Activated naive CD8-positive, alpha-beta T cell treated with anti-CD3 and anti-CD28 coated beads, Interleukin-2, amount 50 U/mL, for 24 hours (primary cell): ENCODE measurements around the gene PAM16.
"Not testable (repeated sequence)": the region's sequence is repeated elsewhere in the genome, so short reads cannot be mapped to it uniquely, and the experiment has no call there.

Experiments
- ATAC-seq: fragments of 150-1000 bp; cut with Tn5 transposase; one replicate; pipeline ENCODE4 v1.10.0; 2021
- DNase-seq: peaks from one replicate; pipeline ENCODE4 v3.0.0; 2021
- H3K27ac Mint-ChIP-seq: one replicate; pipeline ENCODE4 v1.8.0; 2021; ENCODE audit warnings: mild to moderate bottlenecking, mixed read lengths
- H3K27me3 Mint-ChIP-seq: one replicate; pipeline ENCODE4 v1.8.0; 2021; ENCODE audit warnings: mixed read lengths
- H3K36me3 Mint-ChIP-seq: one replicate; pipeline ENCODE4 v1.8.0; 2021; ENCODE audit warnings: low read depth, mixed read lengths
- H3K4me1 Mint-ChIP-seq: one replicate; pipeline ENCODE4 v1.8.0; 2021; ENCODE audit warnings: mixed read lengths
- H3K4me3 Mint-ChIP-seq: one replicate; pipeline ENCODE4 v1.8.0; 2021; ENCODE audit warnings: mild to moderate bottlenecking, moderate library complexity, mixed read lengths
- H3K9me3 Mint-ChIP-seq: one replicate; pipeline ENCODE4 v1.8.0; 2021; ENCODE audit warnings: mixed read lengths

The PAM16 gene

DNA sequence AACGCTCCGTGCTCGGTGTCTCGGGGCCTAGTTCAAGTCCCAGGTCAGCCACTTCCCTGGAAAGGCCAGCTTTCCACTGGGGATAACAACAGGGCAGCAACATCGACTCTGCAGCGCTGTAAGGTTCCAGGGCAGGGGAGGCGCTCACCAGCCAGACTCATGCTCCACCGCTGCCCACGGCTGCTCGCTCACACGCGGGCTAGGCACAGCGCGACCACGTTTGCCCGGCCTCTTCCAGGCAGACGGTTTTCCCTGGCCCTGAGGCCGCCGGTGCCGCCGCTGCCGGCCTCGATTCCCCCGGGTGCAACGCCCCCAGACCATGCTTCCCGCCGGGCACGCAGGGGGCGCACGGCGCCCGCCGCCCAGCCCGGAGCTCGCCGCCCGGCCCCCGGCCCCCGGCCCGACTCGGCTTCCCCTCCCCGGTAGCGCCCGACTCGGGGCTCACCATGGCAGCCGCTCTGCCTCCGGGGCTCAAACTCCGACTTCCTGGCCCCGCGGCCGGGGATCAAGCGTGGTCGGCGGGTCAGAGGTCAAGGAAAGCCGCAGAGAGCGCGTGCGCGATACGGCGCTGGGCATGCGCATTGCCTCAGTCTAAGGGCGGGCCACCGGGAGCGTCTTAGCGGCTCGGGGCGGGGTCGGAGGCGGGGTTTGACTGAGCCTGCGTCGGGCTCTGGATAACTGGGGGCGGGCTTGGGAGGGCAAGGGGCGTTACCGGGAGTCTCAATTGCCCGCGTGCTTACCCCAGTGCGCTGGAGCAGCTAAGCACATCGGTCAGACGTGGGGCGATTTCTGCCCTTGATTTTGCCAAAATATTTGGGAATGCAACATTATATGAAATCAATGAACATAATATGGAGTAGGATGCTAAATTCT, at the start of gene PAM16:
Gene PAM16, minus strand, starts transcription at position 535 of the 873 bp plus-strand sequence. Its CDS starts 87 bp downstream, at position 448.
- Mint-ChIP-seq H3K36me3 (peaks cover 15% of the 10 kb centered on the region), H3K4me1 (peaks cover 27% of the 10 kb centered on the region), H3K4me3 (peak within 1 kb of the TSS; percentile 95), H3K27ac (peak within 1 kb of the TSS; percentile 95), H3K9me3 (no peaks in the 10 kb centered on the region), H3K27me3 (no peaks in the 10 kb centered on the region)
- ATAC-seq (peak; percentile 90), DNase-seq (peak; percentile 100)

DNA sequence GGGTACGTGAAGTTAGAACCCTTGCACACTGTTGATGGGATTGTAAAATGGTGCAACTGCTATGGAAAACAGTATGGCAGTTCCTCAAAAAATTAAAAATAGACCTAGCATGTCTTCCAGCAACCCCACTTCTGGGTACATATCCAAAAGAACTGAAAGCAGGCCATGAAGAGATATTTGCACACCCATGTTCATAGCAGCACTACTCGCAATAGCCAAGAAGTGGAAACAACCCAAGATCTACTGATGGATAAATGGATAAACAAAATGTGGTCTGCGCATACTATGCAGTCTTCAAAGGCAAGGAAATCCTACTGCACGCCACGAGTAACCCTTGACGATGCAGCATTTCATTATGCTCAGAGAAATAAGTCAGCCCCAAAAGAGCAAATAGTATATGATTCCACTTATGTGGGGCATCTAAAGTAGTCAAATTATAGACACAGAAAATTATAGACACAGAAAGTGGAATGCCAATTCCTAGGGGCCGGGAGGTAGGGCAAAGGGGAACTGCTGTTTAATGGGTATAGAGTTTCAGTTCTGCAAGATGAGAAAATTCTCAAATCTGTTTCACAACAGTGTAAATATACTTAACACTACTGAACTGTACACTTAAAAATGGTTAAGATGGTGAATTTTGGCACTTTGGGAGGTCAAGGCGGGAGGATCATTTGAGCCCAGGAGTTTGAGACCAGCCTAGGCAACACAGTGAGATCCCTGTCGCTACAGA, 48.0 kb upstream of the PAM16 start:
- Mint-ChIP-seq H3K9me3 (no peaks in the 10 kb centered on the region), H3K27ac (no peak overlapping the region), H3K27me3 (no peaks in the 10 kb centered on the region), H3K4me3 (no peak overlapping the region), H3K36me3 (peaks cover 14% of the 10 kb centered on the region), H3K4me1 (no peaks in the 10 kb centered on the region)
- no peak for DNase-seq
- ATAC-seq: no peak

DNA sequence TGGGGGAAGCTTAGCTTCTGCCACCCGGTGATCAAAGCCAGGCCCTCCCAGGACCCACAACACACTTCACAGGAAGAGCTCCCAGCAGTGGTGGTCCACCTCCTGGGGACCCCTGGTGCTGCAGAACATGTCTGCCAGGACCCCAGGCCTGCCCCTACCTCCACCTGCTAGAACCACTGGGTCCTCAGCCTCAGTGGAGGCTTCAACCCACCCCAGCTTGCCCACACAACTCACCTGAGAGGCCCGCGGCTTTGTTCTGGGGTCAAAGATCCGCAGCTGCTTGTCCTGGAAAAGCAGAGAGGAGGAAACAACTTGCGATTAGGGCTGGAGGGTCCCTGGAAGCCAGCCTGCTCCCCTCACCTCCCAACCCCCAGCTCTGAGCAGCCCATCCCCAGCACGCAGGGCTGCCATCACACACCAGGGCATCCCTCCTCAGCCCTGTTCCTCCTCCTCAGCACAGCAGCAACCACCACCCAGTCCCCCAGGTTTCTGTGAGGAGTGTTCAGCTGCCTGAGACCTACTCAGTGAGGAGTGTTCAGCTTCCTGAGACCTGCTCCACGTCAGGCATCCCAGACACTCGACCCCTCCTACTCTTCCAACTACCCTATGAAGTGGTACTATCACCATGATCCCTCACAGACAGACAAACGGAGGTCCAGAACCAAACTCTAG, 44.1 kb upstream of the PAM16 start:
- no peak overlapping the region for H3K4me3 Mint-ChIP-seq

DNA sequence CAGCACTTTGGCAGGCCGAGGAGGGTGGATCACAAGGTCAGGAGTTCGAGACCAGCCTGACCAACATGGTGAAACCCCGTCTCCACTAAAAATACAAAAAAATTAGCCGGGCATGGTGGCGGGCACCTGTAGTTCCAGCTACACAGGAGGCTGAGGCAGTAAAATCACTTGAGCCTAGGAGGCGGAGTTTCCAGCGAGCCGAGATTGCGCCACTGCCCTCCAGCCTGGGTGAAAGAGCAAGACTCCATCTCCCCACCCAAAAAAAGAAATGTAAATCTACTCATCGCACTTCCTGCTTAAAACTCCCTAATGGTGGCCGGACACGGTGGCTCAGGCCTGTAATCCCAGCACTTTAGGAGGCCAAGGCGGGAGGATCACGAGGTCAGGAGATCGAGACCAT, 42.7 kb upstream of the PAM16 start:
- H3K27me3 Mint-ChIP-seq, H3K4me1 Mint-ChIP-seq, H3K9me3 Mint-ChIP-seq, H3K36me3 Mint-ChIP-seq, H3K4me3 Mint-ChIP-seq, H3K27ac Mint-ChIP-seq, ATAC-seq, DNase-seq: not testable (repeated sequence)

More for the DNA sequence above, 44.1 kb upstream of the PAM16 start:
- H3K9me3 Mint-ChIP-seq: no peaks in the 10 kb centered on the region
- no peak overlapping the region for H3K27ac Mint-ChIP-seq
- no peaks in the 10 kb centered on the region for H3K4me1 Mint-ChIP-seq
- peaks cover 9% of the 10 kb centered on the region for H3K36me3 Mint-ChIP-seq
- DNase-seq (no peak), ATAC-seq (no peak)
- no peaks in the 10 kb centered on the region for H3K27me3 Mint-ChIP-seq

DNA sequence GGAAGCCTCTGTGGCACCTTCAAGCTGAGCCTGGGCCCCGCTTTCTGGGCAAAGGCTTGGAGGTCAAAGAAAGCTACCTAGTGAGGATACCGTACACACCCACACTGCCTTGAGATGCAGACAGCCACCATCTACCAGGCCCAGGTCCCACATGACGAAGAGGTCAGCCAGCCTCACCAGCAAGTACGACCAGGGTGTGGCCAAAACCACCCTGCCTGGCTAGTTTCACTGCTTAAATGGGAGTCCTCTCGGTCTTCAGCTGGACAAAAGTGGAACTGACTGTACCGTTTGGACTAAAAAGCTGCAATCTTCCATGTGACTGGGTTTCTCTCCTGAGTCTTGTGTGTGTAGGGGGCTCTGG, 42.1 kb upstream of the PAM16 start:
- Mint-ChIP-seq H3K27ac (no peak overlapping the region), H3K36me3 (peaks cover 6% of the 10 kb centered on the region), H3K4me3 (no peak overlapping the region), H3K4me1 (no peaks in the 10 kb centered on the region), H3K9me3 (no peaks in the 10 kb centered on the region), H3K27me3 (no peaks in the 10 kb centered on the region)
- no peak for DNase-seq
- ATAC-seq: no peak

DNA sequence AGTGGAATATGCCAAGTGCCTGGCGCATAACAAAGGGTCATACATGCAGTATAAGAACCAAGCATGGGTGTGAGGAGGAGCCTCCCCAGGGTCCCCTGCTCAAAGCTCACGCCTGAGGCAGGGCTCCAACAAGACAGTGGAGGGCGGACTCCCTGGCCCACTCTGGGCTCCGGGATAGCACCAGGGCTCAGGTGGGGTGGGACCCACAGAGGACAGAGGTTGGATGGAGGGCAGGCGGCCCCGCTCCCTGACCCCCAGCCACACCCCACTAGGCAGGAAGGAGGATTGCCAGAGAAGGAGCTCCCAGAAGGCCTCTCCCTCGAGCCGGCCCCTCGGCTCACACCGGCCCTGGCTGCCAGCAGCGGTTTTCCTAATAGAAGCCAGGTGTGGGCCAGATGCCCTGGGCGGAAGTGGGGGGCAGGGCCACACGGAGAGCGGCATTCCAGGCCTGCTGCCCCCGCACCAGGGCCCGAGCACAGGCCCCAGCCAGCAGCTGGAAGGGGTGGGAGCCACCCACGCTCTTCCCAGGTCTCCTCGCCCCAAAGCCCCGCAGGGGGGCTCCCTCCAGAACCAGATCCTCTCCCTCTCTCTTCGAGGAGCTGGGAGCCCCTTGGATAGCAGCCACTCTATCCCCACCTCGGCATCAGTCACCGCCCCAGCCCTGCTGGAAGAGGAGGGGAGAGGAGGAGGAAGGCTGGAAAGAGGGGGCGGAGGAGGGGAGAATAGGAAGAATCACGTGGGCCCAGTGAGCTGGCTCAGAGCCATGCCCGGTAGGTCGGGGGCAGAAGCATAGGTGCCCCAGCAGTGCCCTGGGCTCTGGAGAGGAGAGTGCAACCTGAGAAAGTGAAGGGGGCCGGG, 41.5 kb upstream of the PAM16 start:
- no peak for ATAC-seq
- Mint-ChIP-seq H3K4me1 (no peaks in the 10 kb centered on the region), H3K9me3 (no peaks in the 10 kb centered on the region), H3K4me3 (no peak overlapping the region), H3K27ac (peak overlapping the region; percentile 49), H3K27me3 (no peaks in the 10 kb centered on the region), H3K36me3 (peaks cover 6% of the 10 kb centered on the region)
- no peak for DNase-seq

DNA sequence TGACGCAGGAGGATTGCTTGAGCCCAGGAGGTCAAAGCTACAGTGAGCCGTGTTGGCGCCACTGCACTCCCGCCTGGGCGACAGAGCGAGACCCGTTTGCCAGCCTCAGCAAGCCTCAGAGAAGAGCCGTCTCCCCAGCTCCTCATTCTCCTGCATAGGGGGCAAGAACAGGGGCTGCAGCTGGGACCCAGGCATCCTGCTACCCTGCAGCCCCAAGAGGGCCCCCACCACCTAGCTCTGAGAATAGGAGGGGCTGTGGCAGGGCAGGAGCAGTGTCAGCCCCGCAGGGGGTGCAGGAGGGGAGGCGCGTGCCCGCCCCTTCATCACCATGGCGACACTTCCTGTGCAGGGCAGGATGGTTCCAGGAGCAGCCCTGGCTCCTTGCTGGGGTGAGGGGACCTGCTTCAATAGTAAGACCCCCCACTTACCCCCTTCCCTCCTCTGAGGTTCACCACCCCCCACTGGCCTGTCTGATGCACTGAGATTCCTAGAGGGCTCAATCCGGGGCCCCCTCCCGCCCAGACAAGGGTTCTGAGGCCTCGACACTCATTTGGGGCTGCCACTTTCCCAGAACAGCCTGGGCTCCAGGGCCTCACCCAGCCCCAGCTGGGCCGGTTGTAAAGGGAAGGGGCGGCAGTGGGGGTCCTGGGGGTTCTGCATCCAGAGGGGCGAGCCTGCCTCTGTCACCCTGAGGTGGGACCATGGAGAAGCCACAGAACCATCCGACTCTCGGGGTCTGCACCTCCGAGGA, 40.7 kb upstream of the PAM16 start:
- no peaks in the 10 kb centered on the region for H3K9me3 Mint-ChIP-seq
- peak overlapping the region; percentile 49 for H3K27ac Mint-ChIP-seq

DNA sequence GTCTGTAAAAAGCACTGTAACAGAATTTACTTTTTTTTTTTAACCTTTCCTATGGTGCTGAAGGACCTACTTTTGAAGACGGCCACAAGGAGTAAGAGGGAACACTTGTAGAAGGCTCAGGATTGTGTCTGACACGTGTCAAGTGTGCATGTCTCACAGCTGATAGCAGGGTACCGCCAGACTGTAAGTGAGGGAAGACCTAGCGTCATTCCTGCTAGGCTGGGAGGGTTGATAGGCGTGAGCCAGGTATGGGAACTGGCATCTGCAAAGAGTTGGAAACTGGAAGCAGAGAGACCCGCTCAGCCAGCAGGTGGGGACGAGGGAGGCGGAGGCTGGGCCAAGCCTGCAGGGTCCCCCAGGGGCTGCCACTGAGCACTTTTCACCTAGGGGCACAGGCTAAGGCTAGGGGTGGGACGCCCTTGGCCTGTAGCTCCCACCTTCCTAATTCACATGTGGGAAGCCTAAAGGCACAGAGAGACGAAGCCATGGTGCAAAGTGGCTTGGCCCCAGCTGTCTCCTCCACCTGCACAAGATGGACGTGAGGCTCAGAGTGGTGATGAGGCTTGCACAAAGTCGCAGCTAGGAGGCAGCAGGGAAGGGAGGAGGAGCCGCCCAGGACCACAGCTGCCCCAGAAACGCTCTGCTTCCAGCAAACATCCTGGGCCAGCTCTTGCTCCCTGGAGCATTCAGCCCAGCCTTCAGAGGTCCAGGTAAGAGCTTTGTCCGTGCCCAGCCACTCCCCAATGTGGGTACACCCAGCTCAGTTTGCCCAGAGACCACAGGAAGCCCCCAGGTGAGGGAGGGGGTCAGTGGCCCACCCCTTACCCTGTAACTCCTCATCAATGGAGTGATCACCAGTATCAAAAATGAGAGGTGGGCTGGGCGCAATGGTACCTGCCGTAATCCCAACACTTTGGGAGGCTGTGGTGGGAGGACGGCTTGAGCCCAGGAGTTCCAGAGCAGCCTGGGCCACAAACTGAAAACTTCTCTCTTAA, 39.4 kb upstream of the PAM16 start:
- H3K36me3 Mint-ChIP-seq: peaks cover 2% of the 10 kb centered on the region
- ATAC-seq: no peak

More for the DNA sequence above, 40.7 kb upstream of the PAM16 start:
- ATAC-seq (no peak), DNase-seq (no peak)
- peaks cover 2% of the 10 kb centered on the region for H3K4me1 Mint-ChIP-seq
- peaks cover 4% of the 10 kb centered on the region for H3K36me3 Mint-ChIP-seq
- H3K27me3 Mint-ChIP-seq: no peaks in the 10 kb centered on the region
- no peak overlapping the region for H3K4me3 Mint-ChIP-seq

DNA sequence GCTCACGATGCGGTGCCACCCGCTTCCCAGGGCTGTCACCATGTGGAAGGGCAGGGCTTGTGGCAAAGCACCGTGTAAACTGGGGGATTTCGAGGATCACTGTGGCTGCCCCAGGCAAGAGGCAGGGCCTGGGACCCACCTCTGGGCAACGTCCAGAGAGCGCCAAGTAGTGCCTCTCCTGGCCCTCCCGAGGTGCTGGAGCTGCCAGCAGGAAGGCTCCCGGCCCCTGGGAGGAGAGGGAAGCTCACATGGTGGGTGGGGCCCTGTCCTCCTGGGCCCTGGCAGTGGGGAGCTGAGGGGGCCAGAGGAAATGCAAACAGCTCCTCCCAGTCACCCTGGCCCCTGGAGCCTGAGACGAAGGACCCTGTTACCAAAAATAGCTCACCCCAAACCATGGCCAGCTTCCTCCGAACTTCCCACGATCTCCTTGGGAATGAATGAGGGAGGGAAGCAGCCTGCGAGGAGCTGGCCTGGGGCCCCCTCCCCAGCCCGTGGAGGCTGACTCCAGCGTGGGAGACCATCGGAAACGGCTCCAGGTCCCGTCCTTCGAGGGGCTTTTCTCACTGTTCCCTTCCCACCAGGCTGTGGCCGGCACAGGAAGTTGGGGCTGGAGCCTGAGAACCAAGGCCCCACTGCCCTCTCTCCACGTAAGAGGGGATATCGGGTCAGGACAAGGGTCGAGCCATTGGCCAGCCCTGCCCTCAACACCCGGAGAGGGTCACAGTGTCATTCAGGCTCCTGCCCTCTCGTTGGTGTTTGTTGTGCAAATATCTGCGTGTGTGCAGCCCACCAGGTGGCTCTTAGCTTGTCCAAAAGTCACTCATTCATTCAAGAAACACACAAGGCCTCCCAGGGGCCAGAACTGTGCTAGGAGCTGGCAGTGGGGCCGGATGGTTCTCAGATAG, 38.2 kb upstream of the PAM16 start:
- Mint-ChIP-seq H3K36me3 (no peaks in the 10 kb centered on the region), H3K27ac (no peak overlapping the region), H3K4me3 (no peak overlapping the region), H3K27me3 (no peaks in the 10 kb centered on the region), H3K9me3 (no peaks in the 10 kb centered on the region), H3K4me1 (peaks cover 2% of the 10 kb centered on the region)
- no peak for ATAC-seq
- DNase-seq: no peak

More for the DNA sequence above, 39.4 kb upstream of the PAM16 start:
- H3K9me3 Mint-ChIP-seq: no peaks in the 10 kb centered on the region
- DNase-seq: no peak
- peaks cover 2% of the 10 kb centered on the region for H3K4me1 Mint-ChIP-seq
- no peak overlapping the region for H3K27ac Mint-ChIP-seq
- no peaks in the 10 kb centered on the region for H3K27me3 Mint-ChIP-seq
- no peak overlapping the region for H3K4me3 Mint-ChIP-seq

DNA sequence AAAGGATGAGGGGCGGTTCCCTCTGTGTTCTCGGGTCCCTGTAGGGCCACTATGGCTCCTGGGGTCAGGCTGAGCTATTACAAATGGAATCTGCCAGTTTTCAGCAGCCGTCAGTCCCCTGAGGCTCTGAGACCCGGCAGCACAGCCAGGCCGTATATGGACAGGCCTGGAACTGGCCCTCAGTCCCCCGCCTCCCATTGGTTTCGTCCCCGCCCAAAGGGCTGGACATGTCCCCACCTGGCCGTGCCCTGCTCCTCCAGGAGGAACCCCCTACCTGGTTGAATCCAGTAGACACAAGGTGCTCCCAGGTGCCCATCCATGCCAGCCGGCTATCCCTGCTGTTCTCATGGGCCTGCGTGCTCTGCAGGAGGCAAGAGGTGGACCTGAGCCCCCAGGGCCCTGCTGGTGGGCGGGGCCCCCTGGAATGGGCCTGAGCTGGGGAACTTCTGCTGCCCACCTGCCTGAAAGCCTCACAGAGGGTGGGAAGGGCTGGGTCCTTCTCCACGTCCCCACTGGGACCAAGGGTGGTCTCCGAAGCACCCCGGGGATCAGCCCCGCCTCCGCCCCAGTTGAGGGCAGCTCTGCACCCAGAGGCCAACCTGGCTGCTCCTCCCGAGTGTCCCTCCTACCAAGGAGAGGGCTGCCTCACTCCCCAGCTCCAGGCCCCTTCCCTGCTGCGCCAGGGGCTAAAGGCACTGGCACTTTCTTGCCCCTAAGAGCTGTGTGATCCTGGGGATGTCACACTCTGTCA, 37.3 kb upstream of the PAM16 start:
- Mint-ChIP-seq H3K4me1 (peaks cover 2% of the 10 kb centered on the region), H3K9me3 (no peaks in the 10 kb centered on the region)

DNA sequence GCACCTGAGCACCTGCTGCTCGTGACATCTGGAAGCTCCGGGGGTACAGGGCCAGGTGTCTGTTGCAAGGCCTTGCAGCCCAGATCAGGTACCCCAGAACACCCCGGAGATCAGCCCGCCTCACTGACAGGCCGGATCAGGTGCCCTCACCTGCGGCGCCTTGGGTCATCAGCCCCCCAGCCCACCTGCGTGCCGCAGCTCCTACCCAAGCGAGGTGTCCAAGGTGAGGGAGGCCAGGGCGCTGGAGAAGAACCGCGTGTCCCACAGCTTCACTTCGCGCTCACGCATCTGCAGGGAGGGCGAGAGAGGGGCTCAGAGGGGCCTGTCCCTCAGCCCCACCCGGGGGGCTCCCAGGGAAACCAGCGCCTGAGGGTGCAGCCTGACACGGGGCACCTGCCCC, 36.7 kb upstream of the PAM16 start:
- ATAC-seq (no peak), DNase-seq (no peak)
- H3K27ac Mint-ChIP-seq: no peak overlapping the region
- no peaks in the 10 kb centered on the region for H3K9me3 Mint-ChIP-seq
- no peaks in the 10 kb centered on the region for H3K27me3 Mint-ChIP-seq
- H3K4me1 Mint-ChIP-seq: peaks cover 2% of the 10 kb centered on the region
- no peak overlapping the region for H3K4me3 Mint-ChIP-seq
- no peaks in the 10 kb centered on the region for H3K36me3 Mint-ChIP-seq

More for the DNA sequence above, 37.3 kb upstream of the PAM16 start:
- ATAC-seq: no peak
- H3K27ac Mint-ChIP-seq: no peak overlapping the region
- no peak for DNase-seq
- no peaks in the 10 kb centered on the region for H3K36me3 Mint-ChIP-seq
- no peaks in the 10 kb centered on the region for H3K27me3 Mint-ChIP-seq
- no peak overlapping the region for H3K4me3 Mint-ChIP-seq
